ENCODE measurements around the gene EFNA4. TPM values are rescaled to one million over a fixed set of nuclear protein-coding genes. Genes with fewer than 3 reads are reported as not detected.

Gene EFNA4
- total and polyA plus RNA-seq, 2 of the 8 experiments (the other 6 are each of a cell fraction or from before 2014, with no cell fraction given), result 21.9 to 23.9 TPM

DNA sequence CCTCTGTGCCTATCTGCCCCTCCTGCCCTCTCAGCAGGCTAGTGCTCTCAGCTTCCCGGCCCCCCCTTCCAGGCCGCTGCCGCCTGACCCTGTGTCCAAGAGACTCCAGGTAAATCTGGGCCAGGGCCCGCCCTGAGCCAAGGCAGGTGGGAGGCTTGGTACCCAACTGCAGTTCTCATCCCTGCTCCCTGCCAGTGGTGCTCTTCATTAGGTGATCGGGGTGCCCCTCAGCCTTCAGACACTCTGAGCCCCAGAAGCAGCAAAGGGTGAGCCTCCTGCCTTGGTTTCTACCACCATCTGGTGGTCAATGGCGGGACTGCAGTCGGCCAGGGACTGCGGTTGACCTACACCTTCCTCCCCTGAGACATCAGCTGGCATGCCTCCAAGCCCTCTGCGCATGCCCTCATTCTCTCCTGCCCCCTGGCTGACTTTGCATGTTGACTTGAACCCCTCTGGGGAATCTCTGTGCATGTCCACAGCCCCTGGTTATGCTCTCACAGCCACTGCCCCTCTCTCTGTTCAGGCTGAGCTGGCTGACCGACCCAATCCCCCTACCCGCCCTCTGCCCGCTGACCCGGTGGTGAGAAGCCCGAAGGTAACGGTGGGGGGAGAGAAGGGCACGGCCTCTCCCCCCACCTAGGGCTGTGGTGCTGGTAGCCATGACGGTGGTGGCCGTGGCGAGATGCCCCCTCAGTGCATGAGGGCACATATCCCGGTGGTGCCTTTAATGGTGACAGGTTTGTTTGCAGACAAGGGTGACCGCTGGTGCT is 2.0 kb upstream of the EFNA4 start (continued):
- no peak for TF ChIP-seq SP2 (IDR thresholded peaks at IDR 0.05; ENCODE audit: low read length)
- no peak for TF ChIP-seq RXRA (IDR thresholded peaks at IDR 0.05; ENCODE audit: insufficient read depth, low read depth, low read length)
- TF ChIP-seq BACH1 (IDR thresholded peaks at IDR 0.05; ENCODE audit: low read length), result no peak
- peak; percentile 98 to 99 for TF ChIP-seq RAD21 (IDR thresholded peaks at IDR 0.05 in 1 of 2, conservative IDR thresholded peaks at IDR 0.05 in 1 of 2; ENCODE audit: low read depth in 2 of 2, low read length in 2 of 2)
- TF ChIP-seq CEBPB (IDR thresholded peaks at IDR 0.05; ENCODE audit: low read depth, low read length), result no peak; the same call in 1 of the 2 replicates
- TF ChIP-seq GABPA (IDR thresholded peaks at IDR 0.05; ENCODE audit: borderline replicate concordance, insufficient read depth, low read length), result no peak
- TF ChIP-seq POLR2AphosphoS5 (IDR thresholded peaks at IDR 0.05; ENCODE audit: low read depth, low read length), result no peak
- peak; percentile 7 for TF ChIP-seq CTBP2 (IDR thresholded peaks at IDR 0.05; ENCODE audit: borderline replicate concordance, insufficient read depth, insufficient read length, low read length)
- no peak for TF ChIP-seq HDAC6 (IDR thresholded peaks at IDR 0.05; ENCODE audit: low read depth, low read length)
- TF ChIP-seq, protein P1, sequence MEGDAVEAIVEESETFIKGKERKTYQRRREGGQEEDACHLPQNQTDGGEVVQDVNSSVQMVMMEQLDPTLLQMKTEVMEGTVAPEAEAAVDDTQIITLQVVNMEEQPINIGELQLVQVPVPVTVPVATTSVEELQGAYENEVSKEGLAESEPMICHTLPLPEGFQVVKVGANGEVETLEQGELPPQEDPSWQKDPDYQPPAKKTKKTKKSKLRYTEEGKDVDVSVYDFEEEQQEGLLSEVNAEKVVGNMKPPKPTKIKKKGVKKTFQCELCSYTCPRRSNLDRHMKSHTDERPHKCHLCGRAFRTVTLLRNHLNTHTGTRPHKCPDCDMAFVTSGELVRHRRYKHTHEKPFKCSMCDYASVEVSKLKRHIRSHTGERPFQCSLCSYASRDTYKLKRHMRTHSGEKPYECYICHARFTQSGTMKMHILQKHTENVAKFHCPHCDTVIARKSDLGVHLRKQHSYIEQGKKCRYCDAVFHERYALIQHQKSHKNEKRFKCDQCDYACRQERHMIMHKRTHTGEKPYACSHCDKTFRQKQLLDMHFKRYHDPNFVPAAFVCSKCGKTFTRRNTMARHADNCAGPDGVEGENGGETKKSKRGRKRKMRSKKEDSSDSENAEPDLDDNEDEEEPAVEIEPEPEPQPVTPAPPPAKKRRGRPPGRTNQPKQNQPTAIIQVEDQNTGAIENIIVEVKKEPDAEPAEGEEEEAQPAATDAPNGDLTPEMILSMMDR (IDR thresholded peaks at IDR 0.05; ENCODE audit: control extremely low read depth in 1 of 3, insufficient read depth in 1 of 3, low read depth in 1 of 3, low read length in 3 of 3), result peak in 2 of 3 experiments; percentile 98 to 100; a peak in 3 of 4 replicates
- TF ChIP-seq CHD1 (IDR thresholded peaks at IDR 0.05; ENCODE audit: low read depth, low read length), result no peak
- TF ChIP-seq SRF (IDR thresholded peaks at IDR 0.05; ENCODE audit: low read depth, low read length), result no peak

All from H1 (cell line).